Measurements from ENCODE around the gene CCDC102A.

DNA sequence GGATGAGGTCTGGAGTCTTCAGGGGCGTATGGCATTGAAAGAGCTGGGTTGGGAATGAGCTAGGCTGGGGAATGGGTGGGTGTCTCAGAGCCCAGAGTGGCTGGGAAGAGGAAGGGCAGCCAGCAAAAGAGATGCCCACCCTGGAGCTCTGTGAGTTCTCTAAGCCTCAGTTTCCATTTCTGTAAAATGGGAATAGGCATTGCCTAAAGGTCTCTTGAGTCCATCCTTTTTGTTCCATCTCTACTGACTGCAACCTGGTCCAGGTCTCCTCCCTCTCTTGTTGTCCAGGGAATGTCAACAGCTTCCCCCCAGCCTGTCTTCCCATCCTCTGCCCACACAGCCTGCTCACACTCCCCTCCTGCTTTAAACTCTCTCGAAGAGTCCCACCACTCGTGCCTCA lies 19.6 kb downstream of the CCDC102A start:
- TF ChIP-seq CTCF (IDR thresholded peaks at IDR 0.05), result no peak
- TF ChIP-seq NR2C2 (CRISPR knock-in tag; IDR thresholded peaks at IDR 0.05), result no peak
- TF ChIP-seq, protein P1, sequence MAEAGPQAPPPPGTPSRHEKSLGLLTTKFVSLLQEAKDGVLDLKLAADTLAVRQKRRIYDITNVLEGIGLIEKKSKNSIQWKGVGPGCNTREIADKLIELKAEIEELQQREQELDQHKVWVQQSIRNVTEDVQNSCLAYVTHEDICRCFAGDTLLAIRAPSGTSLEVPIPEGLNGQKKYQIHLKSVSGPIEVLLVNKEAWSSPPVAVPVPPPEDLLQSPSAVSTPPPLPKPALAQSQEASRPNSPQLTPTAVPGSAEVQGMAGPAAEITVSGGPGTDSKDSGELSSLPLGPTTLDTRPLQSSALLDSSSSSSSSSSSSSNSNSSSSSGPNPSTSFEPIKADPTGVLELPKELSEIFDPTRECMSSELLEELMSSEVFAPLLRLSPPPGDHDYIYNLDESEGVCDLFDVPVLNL (CRISPR knock-in tag; IDR thresholded peaks at IDR 0.05; ENCODE audit: borderline replicate concordance, low read depth), result no peak
- TF ChIP-seq IRF2 (CRISPR knock-in tag; IDR thresholded peaks at IDR 0.05; ENCODE audit: borderline replicate concordance, low read depth), result no peak
- TF ChIP-seq, protein P2, sequence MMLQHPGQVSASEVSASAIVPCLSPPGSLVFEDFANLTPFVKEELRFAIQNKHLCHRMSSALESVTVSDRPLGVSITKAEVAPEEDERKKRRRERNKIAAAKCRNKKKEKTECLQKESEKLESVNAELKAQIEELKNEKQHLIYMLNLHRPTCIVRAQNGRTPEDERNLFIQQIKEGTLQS (CRISPR knock-in tag; conservative IDR thresholded peaks at IDR 0.05), result no peak
- TF ChIP-seq, protein P3, sequence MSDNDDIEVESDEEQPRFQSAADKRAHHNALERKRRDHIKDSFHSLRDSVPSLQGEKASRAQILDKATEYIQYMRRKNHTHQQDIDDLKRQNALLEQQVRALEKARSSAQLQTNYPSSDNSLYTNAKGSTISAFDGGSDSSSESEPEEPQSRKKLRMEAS (CRISPR knock-in tag; IDR thresholded peaks at IDR 0.05), result no peak
- TF ChIP-seq ZNF138 (CRISPR knock-in tag; conservative IDR thresholded peaks at IDR 0.05), result no peak
- no peak for TF ChIP-seq ETV6 (CRISPR knock-in tag; IDR thresholded peaks at IDR 0.05)

Data from WTC11 (cell line).